HG02840 (cell line): Measurements from ENCODE around the gene GJD2.

Experiments used
- ATAC-seq: cut with Tn5 transposase; IDR thresholded peaks from one replicate; pipeline ENCODE4 v1.9.1; 2021; ENCODE audit warnings: mild to moderate bottlenecking, moderate library complexity, moderate number of reproducible peaks; ENCODE audit not compliant: unreplicated experiment, low FRiP score

The GJD2 gene

GRCh38 chr15:34776606-34777105 is 21.9 kb upstream of the GJD2 start:
- no peak for ATAC-seq

DNA sequence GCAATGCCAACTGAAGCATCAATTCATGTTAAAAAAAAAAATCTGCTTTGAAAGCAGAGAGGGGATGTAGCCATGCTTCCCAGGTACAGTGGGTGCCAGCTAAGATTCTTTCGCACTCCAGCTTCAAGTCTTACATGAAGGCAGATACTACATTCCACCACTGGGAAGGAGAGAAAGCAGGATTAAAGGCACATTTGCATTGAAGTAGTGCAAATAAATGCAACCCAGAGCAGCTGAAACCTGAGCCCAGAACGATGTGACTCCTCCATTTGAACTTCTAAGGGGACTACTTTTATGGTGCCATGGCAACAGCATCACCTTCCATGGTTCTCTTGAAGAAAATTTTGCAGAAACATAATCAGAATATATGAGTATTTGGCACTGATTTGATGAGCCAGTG is 19.1 kb upstream of the GJD2 start:
- no peak for ATAC-seq

GRCh38 chr15:34773013-34773412 is 18.2 kb upstream of the GJD2 start:
- no peak for ATAC-seq

DNA sequence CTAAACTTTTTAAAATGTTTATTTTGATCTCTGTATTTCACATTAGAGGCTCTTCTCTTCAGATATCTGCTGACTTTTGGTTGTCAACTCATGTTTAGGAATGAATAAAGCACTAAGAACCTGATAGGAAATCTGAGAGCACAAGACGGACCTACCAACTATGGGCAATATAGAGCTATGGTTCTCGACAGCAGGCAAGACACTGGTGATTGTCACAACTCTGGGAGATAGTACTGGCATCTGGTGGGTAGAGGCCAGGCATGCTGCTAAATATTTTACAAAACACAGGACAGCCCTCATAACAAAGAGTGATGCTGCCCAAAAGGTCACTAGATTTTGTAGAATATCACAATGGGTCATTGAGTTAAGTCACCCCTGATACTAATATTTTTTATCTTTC is 17.5 kb upstream of the GJD2 start:
- no peak for ATAC-seq

DNA sequence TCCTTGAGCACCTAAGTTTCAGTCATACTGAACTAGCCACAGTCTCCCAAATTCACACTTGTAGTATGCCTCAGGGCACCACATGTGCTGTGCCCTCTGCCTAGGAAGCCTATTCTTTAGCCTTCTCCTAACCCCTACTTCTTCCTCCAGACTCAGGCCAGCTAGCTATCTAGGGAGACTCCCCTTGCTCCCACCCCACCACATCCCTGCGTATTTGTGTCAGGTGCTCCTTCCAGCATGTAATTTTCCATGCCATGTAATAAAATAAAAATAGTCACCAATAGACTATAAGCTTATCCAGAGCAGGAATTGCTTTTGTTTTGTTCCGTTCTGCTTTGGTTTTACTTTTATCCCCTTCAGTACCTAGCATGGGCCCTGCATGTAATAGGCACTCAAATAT is 14.9 kb upstream of the GJD2 start:
- no peak for ATAC-seq

DNA sequence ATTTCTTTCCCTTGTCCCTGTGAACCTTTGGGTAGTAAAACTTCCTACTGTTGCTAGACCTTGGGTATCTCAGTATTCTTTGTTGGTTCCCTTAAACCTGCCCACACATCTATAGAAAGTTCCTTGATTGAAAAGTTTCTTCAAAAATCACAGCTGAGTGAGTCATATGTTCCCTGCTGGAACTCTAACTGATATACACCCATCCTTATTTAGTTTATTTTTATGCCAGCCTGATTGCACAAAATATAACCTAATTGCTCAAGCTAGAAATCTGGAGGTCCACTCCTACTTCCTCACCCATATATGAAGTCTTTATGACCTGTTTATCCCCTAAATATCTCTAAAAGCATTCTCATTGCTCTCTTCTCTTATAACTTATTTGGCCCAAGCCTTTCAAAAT is 13.7 kb upstream of the GJD2 start:
- ATAC-seq, result no peak

GRCh38 chr15:34765741-34766140 is 10.9 kb upstream of the GJD2 start:
- no peak for ATAC-seq

DNA sequence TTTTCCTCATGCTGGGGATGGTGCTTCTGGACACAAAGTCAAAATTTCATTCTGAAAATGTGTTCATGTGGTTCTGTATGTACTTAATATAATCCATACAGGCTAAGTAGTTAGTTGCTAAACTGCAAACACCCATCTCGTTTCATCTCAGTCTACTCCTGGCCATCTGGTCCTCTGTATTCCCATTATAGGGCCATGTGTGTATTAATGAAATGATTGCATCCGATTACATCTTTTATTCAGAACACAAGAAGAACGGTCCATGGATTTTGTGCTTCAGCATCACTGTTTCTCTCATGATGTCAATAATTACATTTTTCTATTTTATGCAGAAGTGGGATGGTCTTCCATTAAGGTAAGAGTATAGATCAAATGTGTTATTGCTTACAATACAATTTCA is 6.1 kb upstream of the GJD2 start:
- no peak for ATAC-seq

DNA sequence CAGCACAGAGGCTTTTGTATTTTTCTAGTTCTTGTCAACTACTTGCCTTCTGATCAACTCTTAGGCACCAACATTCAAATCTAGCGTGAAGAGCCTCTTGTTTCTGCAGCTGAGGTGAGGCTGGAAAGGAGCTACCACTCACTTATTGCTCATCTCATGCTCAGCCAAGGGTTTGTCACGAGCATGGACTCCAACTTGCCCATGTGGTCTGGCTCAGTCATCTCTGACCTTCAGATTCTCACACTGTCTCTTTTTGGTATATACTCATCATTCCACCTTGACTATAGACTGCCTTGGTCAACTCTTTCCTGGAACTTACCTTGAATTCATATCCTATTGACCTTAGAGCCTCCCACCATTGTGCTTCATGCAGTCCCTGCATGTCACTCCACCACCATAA is 5.2 kb upstream of the GJD2 start:
- ATAC-seq, result no peak

GRCh38 chr15:34759347-34759746 is 4.5 kb upstream of the GJD2 start:
- ATAC-seq, result no peak

GRCh38 chr15:34757262-34757661 is 2.5 kb upstream of the GJD2 start:
- no peak for ATAC-seq

DNA sequence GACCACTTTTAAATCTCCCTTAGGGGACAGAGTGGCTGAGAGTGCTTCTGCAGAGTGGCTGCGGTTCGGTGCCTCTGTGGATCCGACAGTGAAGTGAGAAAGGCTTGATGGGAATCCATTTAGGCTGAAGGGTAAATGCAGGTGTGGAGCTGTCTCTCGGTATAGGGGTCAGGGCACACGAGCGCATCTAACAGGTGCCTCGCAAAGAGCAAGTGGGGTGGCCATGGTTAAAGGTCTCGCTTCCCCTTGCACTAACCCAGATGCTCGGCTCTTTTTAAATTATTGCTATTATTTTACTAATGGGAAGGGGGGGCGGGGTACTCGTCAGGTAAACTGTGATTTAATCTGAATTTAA is 598 bp upstream of the GJD2 start:
- no peak for ATAC-seq

DNA sequence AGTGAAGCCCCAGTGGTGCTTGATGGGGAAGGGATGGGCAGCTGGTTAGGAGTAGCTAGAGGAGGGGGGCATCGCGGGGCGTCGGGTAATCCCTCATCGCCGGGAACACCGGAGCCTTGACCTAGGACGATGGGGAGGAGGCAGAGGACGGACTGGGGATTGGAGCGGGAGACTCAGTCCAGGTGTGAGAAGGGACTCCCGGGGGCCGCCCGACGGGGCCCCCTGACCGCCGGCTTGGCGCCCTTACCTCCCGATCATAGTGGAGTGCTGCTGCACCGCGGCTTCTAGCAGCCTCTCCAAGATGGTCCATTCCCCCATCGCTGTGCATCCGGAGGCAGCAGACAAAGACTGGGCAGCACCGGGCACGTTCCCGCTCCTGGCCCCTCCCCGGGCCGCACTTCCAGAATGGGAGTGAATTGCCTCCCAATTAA is 612 bp downstream of the GJD2 start:
- no peak for ATAC-seq

- no peak for ATAC-seq
Measured at GRCh38 chr15:34753236-34753894, 1.4 kb downstream of the GJD2 start.

- no peak for ATAC-seq
Measured at GRCh38 chr15:34749691-34750090, 5.1 kb downstream of the GJD2 start.

DNA sequence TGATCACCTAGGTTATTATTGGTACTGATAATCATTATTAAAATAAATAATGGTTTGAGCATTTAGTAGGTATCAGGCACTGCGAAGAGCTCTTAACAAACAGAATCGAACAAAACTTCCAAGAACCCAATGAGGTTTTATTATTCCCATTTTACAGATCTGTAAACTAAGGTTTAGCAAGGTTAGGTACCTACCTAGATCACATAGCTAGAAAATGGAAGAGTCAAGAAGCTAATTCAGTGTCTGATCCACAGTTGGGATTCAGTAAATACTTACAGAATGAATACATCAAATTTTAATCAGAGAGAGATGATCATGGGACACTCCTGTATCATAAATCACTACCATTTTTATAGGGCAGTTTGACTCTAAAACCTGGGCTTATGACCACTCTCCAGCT is 15.5 kb downstream of the GJD2 start:
- ATAC-seq, result no peak

DNA sequence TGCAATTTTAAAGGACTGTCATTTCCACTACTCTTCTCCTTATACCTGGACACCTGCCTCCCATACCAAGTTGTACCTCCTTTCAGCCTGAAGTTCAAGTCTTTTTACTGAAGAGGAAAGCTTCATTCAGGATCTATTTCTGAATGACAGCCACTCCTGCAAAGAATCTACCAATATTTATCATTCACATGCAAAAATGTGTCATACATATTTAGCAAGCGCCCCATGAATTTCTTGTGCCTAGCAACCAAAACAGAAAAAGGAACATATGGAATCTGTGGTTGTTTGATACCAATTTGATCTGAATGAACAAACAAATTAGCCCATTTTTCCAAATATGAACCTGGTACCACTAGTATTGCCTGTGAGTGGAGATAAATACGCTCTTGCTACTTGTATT is 16.8 kb downstream of the GJD2 start:
- ATAC-seq, result no peak

GRCh38 chr15:34737477-34737876 is 17.3 kb downstream of the GJD2 start:
- no peak for ATAC-seq

GRCh38 chr15:34734303-34734702 is 20.5 kb downstream of the GJD2 start:
- ATAC-seq, result no peak

DNA sequence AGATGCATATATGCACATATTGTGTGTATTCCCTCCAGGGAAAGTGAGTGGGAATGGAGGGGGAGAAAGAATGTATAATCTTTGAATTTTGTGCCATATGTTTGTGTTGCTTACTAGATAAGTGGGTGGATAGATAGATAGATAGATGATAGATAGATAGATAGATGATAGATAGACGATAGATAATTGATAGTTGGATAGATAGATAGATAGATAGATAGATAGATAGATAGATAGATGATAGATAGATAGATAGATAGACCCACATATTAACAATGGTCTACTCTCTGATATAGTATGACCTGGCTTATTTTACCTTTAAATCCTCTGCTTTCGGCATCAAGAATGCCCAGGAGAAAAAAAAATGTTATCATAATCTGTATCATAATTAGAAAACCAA is 21.2 kb downstream of the GJD2 start:
- ATAC-seq, result no peak

DNA sequence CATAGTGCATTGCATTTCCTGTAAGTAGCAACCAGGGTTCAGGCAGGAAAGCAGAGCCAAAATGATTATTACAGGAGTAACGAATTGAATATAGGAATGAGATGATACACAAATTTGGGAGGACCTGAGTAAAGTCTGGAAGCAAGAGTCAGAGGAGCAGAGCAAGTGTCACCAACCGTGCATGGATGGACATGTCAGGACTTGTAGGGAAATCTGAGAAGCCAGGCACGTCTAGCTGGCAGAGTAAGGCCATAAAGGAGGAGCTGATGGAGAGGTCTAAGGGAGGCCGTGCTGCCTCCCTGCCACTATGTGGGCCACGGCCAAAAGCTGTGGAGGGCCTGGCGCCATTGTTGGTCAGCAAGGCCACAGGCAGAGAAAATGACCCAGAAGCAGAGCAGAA is 22.4 kb downstream of the GJD2 start:
- no peak for ATAC-seq

GRCh38 chr15:34730701-34731100 is 24.1 kb downstream of the GJD2 start:
- ATAC-seq, result no peak

DNA sequence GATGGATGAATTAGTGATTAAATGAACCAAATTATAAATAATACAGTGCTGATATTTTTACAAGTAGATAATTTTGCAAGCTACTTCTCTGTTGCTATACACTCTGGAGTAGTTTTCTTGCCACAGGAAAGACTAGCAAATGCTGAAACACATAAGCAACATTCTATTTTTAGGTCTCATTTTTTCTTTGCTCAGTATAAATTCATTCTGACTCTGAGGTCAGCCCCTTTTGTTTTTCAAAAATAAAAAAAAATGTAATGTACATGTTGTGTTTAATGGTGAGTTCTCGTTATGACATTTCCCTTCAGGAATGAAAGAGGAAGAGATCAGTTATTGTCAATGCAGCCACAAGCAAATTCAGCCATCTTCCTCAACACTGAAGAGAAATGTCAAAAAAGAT is 24.9 kb downstream of the GJD2 start:
- ATAC-seq, result no peak
